CD4-positive, alpha-beta T cell treated with Interleukin-15 for 4 hours (primary cell): ENCODE results near the gene MPZ.
"Not testable (repeated sequence)": the region's sequence is repeated elsewhere in the genome, so short reads cannot be mapped to it uniquely, and the experiment has no call there.

Experiments
- DNase-seq: peaks from one replicate; pipeline ENCODE4 v3.0.0-alpha.2; 2020; ENCODE audit warnings: low spot score

The MPZ gene

DNA sequence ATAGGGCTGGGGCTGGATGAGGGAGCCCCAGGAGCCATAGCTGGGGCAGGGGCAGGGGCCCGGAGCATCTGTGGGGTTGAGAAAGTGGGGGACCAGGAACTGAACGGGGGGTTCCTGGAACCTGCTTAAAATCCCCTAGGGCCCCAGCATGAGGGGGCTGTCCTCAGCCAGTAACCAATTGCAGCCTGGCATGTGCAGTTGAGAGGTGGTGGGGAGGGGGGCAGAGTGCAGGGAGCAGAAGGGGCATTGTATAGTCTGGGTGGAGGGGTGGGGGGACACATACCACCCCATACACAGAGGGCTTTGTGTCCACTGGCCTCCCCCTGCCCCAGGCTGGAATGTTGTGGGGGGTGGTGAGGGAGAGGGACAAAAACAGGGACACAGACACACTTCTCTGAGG, at the start of gene MPZ:
MPZ (minus strand) TSS at position 101 of the 400 bp plus-strand sequence; CDS start at position 38, 63 bp downstream.
- DNase-seq: no peak

DNA sequence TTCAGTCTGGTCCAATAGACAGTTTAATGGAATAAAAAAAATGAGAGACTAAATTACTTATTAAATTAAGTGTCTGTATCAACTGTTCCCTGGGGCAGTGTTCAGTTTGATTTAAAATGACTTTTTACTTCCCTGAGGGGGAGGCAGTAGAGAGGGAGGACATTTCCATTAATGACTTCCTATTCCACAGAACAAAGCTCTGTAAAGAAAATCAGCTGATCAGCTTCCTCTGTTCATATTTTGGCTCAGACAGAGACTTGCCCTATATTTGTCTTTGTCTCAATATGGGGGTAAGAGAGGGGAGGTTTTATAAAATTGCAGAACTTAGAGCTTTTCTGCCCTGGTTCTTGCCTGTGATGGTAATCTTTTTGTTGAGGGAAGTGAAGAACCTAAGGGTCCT, 49.5 kb upstream of the MPZ start:
- no peak for DNase-seq

DNA sequence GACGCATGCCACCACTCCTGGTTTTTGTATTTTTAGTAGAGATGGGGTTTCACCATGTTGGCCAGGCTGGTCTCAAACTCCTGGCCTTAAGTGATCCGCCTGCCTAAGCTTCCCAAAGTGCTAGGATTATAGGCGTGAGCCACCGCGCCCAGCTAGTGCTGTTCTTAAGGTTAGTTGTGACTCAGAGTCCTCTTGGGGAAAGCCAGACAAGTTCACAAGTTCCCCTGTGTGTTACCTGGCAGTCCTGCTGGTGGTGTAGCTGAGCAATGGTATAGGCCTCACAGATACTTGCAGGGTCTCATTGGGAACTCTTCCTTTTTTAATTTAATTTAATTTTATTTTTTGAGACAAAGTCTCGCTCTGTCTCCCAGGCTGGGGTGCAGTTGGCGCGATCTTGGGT, 47.3 kb upstream of the MPZ start:
- no peak for DNase-seq

DNA sequence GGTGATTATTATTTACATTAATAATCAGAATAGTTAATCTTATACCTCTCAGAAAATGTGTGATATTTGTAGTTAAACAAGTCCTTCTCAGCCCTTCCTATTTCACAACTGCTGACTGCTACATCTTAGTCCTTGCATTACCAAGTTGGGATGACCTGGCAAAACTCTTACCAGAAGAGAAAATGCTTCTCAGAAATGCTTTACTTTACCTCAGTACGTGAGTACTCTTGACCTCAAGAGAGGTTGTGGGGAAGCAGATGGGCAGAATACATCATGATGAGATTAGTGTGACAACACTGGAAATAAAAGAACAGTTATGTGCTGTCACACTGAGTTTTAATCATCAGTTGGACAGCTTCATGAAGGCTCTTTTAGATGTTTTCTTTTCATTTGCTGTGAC, 41.7 kb upstream of the MPZ start:
- DNase-seq: no peak

DNA sequence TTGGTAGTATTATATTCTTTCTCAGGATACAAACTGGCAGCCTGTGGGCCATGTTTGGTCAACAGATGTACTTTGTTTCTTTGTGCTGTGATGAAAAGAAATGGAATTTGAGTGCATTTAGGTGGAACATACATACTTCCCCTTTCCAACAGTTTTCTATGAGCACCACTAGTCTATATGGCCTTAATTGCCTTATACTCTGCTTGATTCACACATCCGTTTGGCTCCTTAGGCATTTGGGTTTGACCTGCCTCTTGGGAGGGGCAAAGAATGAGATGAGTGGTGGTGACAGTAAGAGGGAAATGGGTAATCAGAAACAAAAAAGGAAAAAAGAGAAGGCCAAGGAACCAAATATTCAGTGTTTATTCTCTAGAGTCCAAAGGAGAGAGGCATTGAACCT, 40.9 kb upstream of the MPZ start:
- no peak for DNase-seq

DNA sequence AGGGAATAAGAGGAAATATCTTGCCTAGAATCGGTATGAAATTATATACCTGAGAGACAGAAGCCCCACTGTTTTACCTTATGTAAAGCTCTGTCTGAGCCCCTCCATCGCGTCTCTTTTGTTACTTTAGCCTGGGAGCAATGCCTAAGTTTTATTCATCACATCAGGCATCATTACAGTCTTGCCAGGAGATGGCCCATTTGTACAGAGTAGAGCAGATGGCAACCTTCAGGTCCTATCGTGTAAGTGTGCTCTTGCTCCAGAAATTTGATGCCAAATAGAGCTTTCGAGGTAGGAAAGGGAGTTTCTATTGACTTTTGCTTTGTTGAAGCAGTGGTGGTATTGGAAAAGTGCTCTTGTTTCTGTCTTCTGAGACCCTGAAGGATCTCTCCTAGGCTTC, 33.1 kb upstream of the MPZ start:
- DNase-seq: no peak

DNA sequence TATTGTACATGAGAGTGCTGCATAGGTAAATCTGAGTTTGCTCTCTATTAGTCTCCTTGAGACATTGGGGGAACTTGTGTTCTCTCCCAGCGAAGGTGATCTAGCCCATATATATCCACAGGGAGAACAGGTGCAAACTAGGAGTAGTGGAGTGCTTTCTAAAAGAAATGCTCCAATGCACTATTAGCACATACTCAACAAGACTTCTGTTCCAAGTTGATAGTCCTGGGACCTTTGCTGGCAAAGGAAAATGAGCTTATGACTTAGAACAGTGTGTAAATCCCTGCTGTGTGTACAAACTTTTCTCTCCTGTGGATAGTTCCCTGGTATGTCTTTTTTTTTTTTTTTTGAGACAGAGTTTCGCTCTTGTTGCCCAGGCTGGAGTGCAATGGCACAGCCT, 32.4 kb upstream of the MPZ start:
- DNase-seq: no peak

DNA sequence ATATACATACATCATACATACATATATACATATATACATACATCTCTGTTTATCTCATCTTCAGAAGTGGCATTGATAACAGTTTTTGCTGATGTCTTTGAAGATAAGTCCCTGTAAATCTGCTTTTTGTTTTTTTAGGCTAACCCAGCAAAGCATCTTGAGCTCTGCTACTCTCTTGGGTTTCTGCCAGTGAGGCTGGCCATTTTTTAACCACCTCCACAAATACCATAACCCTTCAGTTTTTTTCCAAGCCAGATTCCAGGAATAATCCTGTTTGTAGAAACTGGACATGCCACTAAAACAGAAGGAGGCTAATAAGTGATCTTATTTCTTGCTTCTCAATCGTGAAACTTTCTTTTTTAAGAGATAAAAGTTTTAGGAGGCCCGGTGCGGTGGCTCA, 26.0 kb upstream of the MPZ start:
- no peak for DNase-seq

DNA sequence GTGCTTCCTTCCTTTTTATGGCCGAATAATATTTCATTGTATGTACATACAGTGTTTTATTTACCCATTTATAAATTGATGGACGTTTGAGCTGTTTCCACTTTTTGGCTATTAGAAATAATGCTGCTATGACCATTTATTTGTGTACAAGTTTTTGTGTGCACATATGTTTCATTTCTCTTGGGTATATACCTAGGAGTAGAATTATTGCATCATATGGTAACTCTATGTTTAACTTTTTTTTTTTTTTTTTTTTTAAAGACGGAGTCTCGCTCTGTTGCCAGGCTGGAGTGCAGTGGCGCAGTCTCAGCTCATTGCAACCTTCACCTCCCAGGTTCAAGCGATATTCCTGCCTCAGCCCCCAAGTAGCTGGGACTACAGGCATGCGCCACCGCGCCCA, 23.4 kb upstream of the MPZ start:
- DNase-seq: no peak

DNA sequence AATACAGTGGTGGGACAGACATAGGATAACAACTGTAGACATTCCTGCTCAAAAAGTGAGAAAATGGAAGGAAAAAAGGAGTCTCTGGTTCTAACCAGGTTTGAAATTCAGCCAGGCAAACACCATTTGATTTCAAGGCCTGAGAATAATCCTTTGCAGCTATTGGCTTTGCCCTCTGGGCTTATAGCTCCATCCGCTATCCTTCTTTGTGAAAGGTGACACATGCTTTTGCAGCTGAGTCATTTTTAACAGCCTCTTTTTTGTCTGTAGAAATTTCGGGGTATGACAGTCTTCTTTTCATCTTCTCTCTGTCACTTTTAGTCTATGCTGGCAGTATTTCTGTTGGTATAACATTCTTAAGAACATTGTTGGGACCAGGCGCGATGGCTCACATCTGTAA, 20.6 kb upstream of the MPZ start:
- DNase-seq: no peak

DNA sequence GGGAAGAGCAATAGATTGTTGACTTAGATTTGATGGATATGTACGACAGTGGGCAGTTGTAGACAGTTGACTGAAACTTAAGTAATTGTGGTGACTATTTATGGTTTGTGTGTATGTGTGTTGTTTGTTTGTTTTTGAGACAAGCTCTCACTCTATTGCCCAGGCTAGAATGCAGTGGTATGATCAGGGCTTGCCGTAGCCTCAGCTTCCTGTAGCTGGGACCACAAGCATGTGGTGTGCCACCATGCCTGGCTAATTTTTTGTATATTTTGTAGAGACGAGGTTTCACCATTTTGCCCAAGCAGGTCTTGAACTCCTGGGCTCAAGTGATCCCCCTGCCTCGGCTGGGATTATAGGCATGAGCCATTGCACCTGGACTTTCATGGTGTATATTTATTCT, 14.3 kb upstream of the MPZ start:
- peak; percentile 9 for DNase-seq

DNA sequence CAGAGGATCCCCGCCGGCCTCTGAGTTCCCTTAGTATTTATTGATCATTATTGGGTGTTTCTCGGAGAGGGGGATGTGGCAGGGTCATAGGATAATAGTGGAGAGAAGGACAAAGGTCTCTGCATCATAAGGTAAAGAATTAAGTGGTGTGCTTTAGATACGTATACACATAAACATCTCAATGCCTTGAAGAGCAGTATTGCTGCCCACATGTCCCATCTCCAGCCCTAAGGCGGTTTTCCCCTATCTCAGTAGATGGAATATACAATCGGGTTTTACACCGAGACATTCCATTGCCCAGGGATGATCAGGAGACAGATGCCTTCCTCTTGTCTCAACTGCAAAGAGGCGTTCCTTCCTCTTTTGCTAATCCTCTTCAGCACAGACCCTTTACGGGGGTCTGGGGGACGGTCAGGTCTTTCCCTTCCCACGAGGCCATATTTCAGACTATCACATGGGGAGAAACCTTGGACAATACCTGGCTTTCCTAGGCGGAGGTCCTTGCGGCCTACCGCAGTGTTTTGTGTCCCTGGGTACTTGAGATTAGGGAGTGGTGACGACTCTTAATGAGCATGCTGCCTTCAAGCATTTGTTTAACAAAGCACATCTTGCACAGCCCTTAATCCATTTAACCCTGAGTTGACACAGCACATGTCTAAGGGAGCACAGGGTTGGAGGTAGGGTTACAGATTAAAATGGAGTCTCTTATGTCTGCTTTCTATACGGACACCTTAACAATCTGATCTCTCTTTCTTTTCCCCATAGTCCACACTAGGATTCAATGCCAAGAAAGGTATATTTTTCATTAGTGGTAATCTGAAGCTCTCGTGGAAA, 6.3 kb upstream of the MPZ start:
- DNase-seq: not testable (repeated sequence)

DNA sequence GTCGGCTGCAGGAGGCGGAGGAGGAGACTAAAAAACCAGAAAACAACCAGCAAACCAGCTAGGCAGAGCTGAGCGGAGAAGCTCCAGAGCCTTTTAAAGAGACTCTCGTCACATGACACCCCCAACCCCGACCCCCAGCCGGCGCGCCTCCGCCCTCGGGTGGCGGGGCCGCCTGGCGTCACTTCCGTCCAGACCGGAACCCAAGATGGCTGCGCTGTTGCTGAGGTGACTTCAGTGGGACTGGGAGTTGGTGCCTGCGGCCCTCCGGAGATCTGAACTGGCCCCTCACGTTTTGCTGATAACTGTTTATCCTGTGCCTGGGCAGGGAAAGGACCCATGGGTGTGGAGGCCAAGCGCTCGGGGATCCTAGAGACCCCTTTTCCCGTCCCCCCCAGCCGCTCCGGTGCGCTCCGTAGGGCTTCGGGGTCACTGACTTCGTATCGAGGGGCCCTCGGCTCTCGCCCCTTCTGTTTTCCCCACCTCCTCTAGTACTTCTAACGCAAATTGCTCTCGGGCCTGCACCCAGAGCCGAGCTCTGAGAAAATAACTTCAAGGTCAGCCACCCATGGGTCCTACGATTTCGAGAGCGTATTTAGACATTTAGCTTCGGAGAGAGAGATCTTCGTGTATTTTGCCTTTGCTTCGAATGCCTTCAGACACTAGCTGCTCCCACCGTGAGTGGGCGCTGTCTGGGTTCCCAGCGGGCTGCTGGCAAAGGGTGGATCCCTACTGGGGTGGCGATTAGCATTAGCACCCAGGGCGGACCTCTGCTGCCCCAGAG, 4.6 kb upstream of the MPZ start, which contains the start of gene SDHC:
SDHC (plus strand) TSS at position 181 of the 781 bp plus-strand sequence; CDS start at position 206, 25 bp downstream.
- DNase-seq: peak; percentile 89

DNA sequence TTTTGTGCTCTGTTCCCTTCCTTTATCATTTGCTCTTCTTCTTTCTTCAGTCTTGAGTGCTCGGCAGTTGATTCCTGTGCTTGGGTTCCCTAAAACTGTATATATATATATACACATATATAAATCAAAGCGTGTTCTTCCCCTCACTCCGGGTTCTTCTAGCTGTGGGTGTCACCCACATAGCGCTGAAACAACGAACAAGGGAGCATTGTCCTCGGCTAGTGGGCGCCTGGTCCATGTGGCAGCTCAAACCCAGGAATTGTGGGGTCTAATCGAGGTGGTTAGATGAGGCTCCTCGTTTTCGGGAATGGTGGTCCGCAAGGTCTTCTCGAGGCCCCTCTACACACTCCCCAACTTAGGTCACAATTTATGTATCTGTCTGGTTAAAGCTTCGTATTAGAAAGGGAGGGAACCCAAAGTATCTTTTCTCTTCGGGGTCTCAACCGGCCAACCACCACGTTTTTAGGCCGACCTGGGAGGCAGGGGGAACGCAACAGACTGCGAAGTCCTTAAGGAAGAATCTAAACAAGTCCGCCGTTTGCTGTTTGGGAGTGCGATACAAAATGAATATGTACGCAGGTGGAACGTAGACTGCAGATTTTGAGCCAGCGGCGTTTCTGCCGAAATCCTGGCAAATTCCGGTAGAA, 3.9 kb upstream of the MPZ start:
- no peak for DNase-seq

DNA sequence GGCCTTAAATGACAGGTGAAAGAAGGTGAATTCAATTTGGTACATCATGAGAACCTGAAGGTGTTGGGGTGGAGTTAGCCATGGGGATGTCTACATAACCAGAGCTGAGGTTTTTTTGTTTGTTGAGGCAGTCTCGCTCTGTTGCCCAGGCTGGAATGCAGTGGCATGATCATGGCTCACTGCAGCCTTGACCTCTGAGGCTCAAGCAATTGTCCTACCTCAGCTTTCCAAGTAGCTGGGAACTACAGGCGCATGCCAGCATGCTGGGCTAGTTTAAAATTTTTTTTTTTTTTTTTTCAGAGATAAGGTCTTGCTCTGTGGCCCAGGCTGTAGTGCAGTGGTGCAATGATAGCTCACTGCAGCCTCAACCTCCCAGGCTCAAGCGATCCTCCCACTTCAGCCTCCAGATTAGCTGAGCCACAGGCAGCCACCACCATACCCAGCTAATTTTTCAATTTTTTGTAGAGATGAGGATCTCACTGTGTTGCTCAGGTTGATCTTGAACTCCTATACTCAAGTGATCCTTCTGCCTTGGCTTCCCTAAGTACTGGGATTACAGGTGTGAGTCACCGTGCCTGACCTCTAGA, 1.9 kb upstream of the MPZ start:
- no peak for DNase-seq

DNA sequence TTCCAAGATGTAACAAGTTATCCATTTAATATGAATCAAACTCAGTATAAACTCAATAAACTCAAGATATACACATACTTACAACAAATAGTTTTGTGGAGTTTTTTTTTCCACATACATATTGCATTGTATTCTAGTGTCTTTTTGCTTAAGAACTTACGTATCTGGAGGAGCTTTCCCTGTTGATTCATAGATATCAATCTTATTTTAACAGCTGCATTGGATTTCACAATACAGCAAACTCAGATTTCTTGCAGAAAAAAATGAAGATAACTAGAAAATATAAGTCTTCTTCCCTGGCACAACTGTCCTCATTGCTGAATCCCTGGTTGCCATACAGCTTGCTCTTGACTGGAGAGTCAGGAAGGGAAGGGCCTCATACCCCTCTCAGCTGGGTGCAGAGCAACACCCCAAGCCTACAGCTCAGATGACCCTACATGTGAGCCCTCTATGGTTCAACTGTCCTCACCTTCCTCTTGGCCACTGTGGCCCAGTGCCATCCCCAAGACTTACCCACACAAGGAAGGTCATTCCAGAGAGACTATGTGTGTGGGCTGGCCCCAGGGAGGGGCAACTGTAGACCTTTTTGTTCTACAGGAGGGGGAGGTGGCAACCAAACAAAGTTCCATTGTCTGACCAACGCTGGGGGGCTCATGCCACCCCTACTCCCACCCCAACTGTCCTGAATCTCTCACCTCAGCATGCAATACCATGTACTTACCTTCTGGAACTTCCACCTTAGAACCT, 1.7 kb downstream of the MPZ start:
- no peak for DNase-seq

DNA sequence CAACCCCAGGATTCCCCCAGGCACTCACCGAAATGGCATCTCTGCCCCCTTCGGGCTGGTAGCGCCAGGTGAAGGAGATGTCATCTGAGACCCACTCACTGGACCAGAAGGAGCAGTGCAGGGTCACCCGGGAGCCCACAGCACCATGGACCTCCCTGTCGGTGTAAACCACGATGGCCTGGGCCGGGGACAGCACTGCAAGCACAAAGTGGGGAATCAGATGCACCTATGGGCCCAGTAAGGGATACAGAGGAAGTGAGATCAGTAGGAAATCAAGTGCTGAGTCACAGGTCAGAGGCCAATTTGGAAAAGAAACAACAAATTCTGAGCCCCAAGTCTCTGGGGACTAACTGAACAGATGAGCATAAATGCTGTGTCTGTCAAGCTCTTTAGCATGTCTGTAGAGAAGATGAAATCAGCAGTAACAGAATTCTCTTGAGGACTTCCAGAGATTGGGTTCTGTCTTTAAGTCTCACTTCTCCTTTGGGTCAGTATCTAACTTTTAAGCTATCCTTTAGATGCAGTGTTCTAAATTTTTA, 2.5 kb downstream of the MPZ start:
- DNase-seq: peak; percentile 6

DNA sequence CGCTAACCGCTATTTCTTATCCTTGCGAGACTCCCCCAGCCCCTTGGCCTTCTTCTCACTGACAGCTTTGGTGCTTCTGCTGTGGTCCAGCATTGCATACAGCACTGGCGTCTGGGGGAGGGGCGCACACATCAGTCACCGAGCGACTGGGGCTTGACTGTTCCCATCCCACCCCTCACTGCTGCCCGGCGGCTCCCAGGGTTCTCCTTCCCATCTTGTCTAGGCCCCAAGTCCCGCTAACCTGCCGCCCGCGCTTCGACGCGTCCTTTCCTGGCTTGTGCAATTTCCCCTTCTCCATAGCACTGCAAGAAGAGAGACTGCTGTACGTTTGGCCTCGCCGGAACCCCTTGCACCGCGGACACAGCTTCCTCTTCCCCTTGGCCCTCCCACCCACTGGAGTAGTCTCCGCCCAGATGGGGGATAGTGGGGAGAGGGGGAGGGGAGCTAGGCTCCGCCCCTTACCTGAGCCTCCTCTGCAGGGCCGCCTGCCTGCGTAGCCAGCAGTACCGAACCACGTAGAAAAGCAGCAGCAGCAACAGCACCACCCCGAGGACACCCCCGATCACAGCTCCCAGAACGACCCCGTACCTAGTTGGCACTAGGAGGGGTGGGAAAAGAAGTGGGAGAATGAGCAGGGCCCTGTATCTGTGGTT, 3.8 kb downstream of the MPZ start:
- peak; percentile 91 for DNase-seq

DNA sequence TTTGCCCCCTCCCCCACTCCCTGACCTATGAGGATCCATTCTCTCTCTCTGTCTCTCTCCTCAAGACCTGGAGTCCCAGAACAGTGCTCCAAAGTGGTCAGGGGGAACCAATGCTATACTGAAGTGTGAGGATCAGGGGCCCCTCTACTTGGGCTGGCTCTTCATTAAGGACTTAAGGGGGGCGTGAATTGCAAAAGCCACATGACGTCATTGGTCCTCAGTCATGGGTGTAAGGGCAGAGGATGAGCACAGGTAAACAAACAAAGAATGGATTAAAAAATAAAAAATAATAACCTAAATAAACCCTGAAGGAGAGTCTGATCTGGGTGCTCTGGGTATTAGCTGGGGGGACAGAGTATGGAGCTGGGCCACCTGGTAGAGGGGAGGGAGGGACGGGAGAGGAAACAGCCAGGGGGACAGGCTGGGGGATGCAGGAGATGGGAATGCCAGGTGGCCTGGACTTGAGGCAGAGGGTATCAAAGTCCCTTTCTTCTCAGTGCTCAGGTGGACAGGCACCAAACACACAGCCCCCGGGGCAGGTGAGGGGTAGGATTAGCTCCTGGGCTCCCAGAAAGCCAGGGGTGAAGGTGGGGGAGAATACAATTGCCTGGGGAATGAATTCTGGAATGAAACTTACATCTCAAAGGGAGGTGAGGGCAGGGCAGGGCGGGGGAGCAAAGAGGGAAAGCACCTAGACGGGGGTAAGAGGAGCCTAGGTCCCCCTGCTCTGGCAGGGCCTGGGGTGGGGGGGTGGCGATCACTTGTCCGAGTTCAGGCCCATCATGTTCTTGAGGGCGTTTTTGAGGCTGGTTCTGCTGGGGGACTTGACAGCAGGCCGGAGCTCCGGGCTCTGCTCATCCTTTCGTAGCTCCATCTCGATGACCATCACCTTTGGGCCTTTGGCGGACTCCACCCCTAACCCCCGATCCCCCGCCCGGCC, 4.6 kb downstream of the MPZ start:
- DNase-seq: no peak

DNA sequence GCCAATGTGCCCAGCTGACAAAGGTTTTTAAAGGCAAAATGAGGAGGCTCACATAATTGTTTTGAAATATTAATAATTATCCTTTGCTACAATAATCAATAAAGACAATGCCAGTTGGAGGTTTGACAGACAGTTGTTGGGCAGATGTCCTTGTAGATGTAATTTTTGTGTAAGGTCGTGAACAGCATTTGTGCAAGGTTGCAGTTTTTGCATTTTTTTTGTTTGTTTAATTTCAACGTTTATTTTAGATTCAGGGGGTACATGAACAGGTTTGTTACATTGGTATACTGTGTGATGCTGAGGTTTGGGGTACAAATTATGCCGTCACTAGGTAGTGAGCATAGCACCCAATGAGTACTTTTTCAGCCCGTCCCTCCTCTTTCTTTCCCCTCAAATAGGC, 9.3 kb downstream of the MPZ start:
- no peak for DNase-seq
